WTC11 (cell line): ENCODE data around the gene CAPZB.

Source experiments
- CTCF ChIP-seq: fragments of 200-600 bp; IDR thresholded peaks from 2 replicates; pipeline ENCODE4 v1.8.0; 2022; ENCODE audit warnings: antibody characterized with exemption
- IRF2 ChIP-seq: sonication (generic); formaldehyde crosslinking; IDR thresholded peaks from 2 replicates; pipeline ENCODE4 v1.8.0; 2022; ENCODE audit warnings: low read depth, missing genetic modification reagents, borderline replicate concordance

DNA sequence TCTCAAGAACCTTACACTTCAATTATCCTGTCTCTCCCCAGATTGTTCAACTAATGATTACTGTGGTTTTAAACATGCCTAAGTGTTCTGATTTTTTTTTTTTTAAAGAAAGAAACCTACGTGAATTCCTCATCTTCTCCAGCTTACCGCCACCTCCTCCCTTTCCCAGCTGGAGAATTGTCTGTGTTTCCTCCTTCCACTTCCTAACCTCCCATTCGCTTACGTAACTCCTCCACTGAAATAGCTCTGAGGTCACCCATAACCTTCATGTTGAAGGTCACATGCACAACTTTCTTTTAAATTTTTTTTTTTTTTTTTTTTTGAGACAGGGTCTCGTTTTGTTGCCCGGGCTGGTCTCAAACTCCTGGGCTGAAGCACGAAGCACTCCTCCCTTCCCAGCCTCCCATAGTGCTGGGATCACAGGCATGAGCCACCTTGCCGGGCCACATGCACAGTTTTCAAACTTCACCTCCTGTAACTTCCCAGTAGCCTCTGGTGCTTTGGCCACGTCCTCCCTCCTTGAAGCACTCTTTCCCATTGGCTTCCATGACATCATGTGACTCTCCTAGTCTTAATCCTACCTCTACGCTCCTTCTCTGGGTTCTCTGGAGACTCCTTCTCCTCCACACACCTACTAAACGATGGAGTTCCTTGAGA is 9.8 kb upstream of the CAPZB start:
- no peak for TF ChIP-seq CTCF
- TF ChIP-seq IRF2 (CRISPR knock-in tag) = no peak
